ENCODE data around the gene CWF19L1. TPM values are rescaled to one million over a fixed set of nuclear protein-coding genes. Genes with fewer than 3 reads are reported as not detected.

CWF19L1 gene
- total RNA-seq, 1 experiment from 2014 or later = 38.0 TPM

- Histone ChIP-seq H3K4me1 (ENCODE audit: insufficient read depth, low read length) (no peaks in the 10 kb centered on the region; the same call in 1 of the 2 replicates), H4K8ac (replicated peaks; ENCODE audit: insufficient read length, low read depth, low read length) (no peak overlapping the region), H3K9me3 (ENCODE audit: control insufficient read depth, low read depth, low read length) (no peaks in the 10 kb centered on the region), H3K79me2 (ENCODE audit: insufficient read depth, low read length) (peaks cover 6% of the 10 kb centered on the region; the same call in 1 of the 2 replicates), H3K4ac (ENCODE audit: low read depth, low read length) (no peak overlapping the region), H3K27me3 (ENCODE audit: insufficient read depth, low read length) (no peaks in the 10 kb centered on the region), H2BK12ac (ENCODE audit: insufficient read length, low read depth, low read length) (no peak overlapping the region), H3K9ac (ENCODE audit: extremely low read depth, insufficient read length, low read length) (no peak overlapping the region), H4K20me1 (ENCODE audit: control insufficient read depth, insufficient read depth, insufficient read length) (no peaks in the 10 kb centered on the region), H4K91ac (ENCODE audit: insufficient read length, low read depth, low read length) (no peak overlapping the region), H4K5ac (ENCODE audit: insufficient read length, low read depth, low read length) (no peak overlapping the region), H3T11ph (ENCODE audit: low read length) (no peak overlapping the region), H3K14ac (ENCODE audit: insufficient read depth, low read length) (no peak overlapping the region), H3K79me1 (ENCODE audit: insufficient read depth, low read depth, low read length, poor library complexity, severe bottlenecking) (no peaks in the 10 kb centered on the region), H3K23ac (ENCODE audit: insufficient read length, low read depth, low read length) (no peak overlapping the region), H3K18ac (ENCODE audit: insufficient read length, low read depth, low read length) (no peak overlapping the region), H2BK120ac (ENCODE audit: low read depth, low read length, poor library complexity, severe bottlenecking) (no peak overlapping the region), H2AFZ (ENCODE audit: low read length) (no peak overlapping the region), H2AK5ac (ENCODE audit: insufficient read length, low read length) (no peak overlapping the region), H2BK20ac (ENCODE audit: low read depth, low read length, poor library complexity, severe bottlenecking) (no peak overlapping the region), H3K4me2 (ENCODE audit: insufficient read depth, insufficient read length, low read length) (no peak overlapping the region), H2BK5ac (ENCODE audit: insufficient read length, low read length) (no peak overlapping the region), H2BK15ac (ENCODE audit: low read depth, low read length) (no peak overlapping the region), H3K56ac (ENCODE audit: insufficient read length, low read depth, low read length) (no peak overlapping the region), H3K27ac (ENCODE audit: insufficient read length, low read depth, low read length) (no peak overlapping the region), H3K23me2 (ENCODE audit: insufficient read length, low read depth, low read length, poor library complexity, severe bottlenecking) (peaks cover 13% of the 10 kb centered on the region)
- DNase-seq = no peak
- peaks cover 0 to 10% (median 10%) of the 10 kb centered on the region in 3 experiments; a peak in 5 of 7 replicates for H3K36me3 Mint-ChIP-seq (ENCODE audit: insufficient read depth in 1 of 3, low read depth in 3 of 3)
- peaks cover 15% of the 10 kb centered on the region for H3K27me3 Mint-ChIP-seq (ENCODE audit: low read depth)
- peaks cover 14 to 25% of the 10 kb centered on the region in 2 experiments for H3K4me1 Mint-ChIP-seq
- no peaks in the 10 kb centered on the region for H3K9me3 Mint-ChIP-seq
- no CpG with 5 or more reads among the region's 5 CpGs for WGBS (ENCODE audit: extremely low coverage, insufficient read length, low lambda C conversion rate)
- no peak for TF ChIP-seq CTCF (conservative IDR thresholded peaks at IDR 0.05)
- H3K4me3 Mint-ChIP-seq = no peak overlapping the region; a peak in 1 of 5 replicates
- no peak overlapping the region for H3K27ac Mint-ChIP-seq
Measured at GRCh38 chr10:100288196-100288595, 20.8 kb upstream of the CWF19L1 start.
